ENCODE data around the gene BAHCC1.

BAHCC1 gene

DNA sequence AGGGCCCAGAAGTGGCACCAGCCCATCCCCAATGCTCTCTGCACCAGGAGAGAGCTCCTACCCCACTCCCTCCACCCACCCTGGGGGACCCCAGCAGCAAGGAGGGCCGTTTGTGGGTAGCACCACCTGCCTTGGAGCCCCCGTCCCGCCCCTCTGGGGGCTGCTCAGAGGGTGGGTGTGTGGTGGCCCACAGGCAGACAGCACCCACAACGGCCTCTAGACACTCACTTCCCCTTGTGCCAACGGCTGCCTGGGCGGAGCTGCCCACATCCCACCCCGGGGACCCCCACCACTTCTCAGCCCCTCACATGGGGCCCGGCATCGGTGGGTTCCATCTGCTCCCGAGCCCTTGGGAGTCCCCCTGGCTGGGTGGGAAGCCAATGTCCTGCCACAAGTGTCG lies 33.3 kb downstream of the BAHCC1 start:
- in situ Hi-C loops (cut with MboI; ENCODE audit: low sequenced_read_pairs, unreplicated experiment): no loop called here
- TF ChIP-seq, protein P1, sequence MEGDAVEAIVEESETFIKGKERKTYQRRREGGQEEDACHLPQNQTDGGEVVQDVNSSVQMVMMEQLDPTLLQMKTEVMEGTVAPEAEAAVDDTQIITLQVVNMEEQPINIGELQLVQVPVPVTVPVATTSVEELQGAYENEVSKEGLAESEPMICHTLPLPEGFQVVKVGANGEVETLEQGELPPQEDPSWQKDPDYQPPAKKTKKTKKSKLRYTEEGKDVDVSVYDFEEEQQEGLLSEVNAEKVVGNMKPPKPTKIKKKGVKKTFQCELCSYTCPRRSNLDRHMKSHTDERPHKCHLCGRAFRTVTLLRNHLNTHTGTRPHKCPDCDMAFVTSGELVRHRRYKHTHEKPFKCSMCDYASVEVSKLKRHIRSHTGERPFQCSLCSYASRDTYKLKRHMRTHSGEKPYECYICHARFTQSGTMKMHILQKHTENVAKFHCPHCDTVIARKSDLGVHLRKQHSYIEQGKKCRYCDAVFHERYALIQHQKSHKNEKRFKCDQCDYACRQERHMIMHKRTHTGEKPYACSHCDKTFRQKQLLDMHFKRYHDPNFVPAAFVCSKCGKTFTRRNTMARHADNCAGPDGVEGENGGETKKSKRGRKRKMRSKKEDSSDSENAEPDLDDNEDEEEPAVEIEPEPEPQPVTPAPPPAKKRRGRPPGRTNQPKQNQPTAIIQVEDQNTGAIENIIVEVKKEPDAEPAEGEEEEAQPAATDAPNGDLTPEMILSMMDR (IDR thresholded peaks at IDR 0.05; ENCODE audit: borderline replicate concordance, control extremely low read depth, extremely low read depth, insufficient read depth, missing control alignments): no peak
- DNase-seq (ENCODE audit: low spot score): no peak

GRCh38 chr17:81428948-81429774 lies 33.9 kb downstream of the BAHCC1 start:
- in situ Hi-C loops (cut with MboI; ENCODE audit: low sequenced_read_pairs, unreplicated experiment): no loop called here
- TF ChIP-seq, protein P1 (IDR thresholded peaks at IDR 0.05; ENCODE audit: borderline replicate concordance, control extremely low read depth, extremely low read depth, insufficient read depth, missing control alignments): no peak
- no peak for DNase-seq (ENCODE audit: low spot score)

DNA sequence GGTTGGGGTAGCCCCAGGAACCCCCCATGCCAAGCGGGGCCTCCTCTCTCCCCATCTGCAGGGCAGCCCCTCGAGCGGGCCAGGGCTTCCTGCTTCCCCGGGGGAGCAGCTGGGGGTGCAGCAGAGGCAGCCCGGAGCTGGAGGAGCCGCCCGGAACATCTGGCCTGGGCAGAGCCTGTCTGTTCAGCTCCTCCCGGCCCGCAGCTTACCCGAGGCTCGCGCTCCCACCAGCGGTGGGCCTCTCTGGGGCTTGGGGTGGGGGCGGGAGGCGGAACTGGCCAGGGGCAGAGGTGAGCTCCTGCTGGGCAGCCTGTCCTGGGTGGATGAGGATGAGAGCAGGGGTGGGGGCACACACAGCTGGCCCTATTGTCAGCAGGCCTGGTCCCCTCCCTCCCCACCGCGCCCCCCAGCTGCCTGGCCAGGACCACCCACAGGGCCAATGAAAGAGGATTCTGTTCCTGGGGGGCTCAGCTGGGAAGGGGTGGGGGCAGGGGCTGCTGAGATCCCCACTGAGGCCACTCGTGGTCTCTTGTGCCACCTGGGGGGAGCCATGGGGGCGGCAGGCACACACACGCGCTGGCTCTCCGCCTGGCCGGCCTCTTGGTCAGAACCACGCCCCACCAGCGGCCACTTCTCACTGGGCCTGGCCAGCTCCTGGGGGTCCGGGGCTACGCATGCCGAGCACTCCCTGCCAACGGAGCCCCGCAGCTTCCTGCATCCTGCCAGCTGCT lies 34.7 kb downstream of the BAHCC1 start:
- no peak for DNase-seq (ENCODE audit: low spot score)
- TF ChIP-seq, protein P1 (IDR thresholded peaks at IDR 0.05; ENCODE audit: borderline replicate concordance, control extremely low read depth, extremely low read depth, insufficient read depth, missing control alignments): peak; percentile 14
- in situ Hi-C loops (cut with MboI; ENCODE audit: low sequenced_read_pairs, unreplicated experiment): no loop called here

DNA sequence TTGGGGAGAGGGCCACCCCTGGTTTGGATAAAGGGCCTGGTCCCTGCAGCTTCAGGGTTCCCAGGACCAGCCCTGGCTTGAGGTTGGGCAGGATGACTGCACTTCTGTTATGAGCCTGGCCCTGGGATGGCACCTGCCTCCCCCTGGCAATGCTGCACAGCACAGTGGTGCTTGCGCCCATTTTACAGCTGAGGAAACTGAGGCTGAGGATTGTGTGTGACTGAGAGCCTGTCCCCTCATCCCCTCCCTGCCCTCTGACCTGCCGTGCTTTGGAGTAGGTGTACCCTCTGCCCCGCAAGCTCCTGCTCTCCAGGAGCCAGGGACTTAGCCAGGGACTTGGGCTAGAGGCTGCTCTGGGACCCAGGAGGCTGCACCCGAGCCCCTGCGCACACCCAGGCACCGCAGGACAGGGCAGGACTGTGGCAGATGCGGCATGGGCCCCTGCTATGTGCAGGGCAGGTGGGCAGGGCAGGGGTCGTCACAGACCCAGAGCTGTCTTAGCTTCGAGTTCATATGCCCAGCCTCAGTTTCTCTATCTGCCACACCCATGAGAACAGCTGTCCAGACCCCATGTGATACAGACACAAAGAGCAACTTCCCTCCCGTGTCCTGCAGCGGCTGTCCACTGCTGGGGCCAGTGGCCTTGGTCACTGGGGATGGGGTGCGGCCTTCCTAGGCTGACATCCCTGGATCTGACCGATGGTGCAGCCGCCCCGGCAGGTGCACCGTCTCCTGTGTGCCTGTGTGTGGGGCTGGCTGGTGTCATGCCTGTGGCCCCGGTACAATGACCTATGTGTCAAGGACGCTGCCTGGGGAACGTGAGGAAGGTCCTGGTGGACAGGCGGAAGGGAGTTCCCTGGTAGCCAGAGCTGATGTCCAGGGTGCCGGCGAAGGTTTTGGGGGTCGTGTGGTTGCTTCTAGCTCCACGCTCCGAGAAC lies 36.6 kb downstream of the BAHCC1 start:
- TF ChIP-seq, protein P1 (IDR thresholded peaks at IDR 0.05; ENCODE audit: borderline replicate concordance, control extremely low read depth, extremely low read depth, insufficient read depth, missing control alignments): no peak
- in situ Hi-C loops (cut with MboI; ENCODE audit: low sequenced_read_pairs, unreplicated experiment): no loop called here
- DNase-seq (ENCODE audit: low spot score): no peak

- no peak for DNase-seq (ENCODE audit: low spot score)
- in situ Hi-C loops (cut with MboI; ENCODE audit: low sequenced_read_pairs, unreplicated experiment): no loop called here
- TF ChIP-seq, protein P1 (IDR thresholded peaks at IDR 0.05; ENCODE audit: borderline replicate concordance, control extremely low read depth, extremely low read depth, insufficient read depth, missing control alignments): no peak
Observed at GRCh38 chr17:81432941-81433340, 37.7 kb downstream of the BAHCC1 start.

DNA sequence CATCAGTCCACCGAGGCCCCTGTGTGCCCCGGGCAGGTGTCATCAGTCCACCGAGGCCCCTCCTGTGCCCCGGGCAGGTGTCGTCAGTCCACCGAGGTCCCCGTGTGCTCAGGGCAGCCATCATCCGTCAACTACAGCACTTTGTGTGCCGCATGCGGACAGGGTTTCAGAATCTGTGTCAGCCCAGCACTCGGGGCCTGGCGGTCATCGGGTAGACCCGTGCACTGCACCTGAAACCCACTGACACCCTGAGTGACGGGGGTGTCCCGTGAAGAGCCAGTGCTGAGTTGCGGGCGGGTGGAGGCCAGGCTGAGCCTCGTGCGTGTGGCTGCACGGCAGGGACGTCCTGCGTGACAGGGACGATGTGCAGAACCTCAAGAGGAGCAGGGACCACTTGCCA lies 38.4 kb downstream of the BAHCC1 start:
- no peak for DNase-seq (ENCODE audit: low spot score)
- in situ Hi-C loops (cut with MboI; ENCODE audit: low sequenced_read_pairs, unreplicated experiment): no loop called here

More for the DNA sequence above, 38.4 kb downstream of the BAHCC1 start:
- TF ChIP-seq, protein P1 (IDR thresholded peaks at IDR 0.05; ENCODE audit: borderline replicate concordance, control extremely low read depth, extremely low read depth, insufficient read depth, missing control alignments): no peak

Data from GM13976 (cell line).